Uterus (tissue), 4 donors: ENCODE measurements around the gene DOP1A. TPM values are rescaled to one million over a fixed set of nuclear protein-coding genes. Genes with fewer than 3 reads are reported as not detected.

Source experiments
- DNase-seq, 2 donors: peaks; one replicate each; pipeline ENCODE4 v3.0.0-alpha.2; 2019 to 2020
- H3K27ac ChIP-seq, 2 donors: fragments of 200-600 bp; sonication (generic); 1 replicate in 1 of 2; 2 replicates in 1 of 2; pipeline ENCODE4 v1.5.1; 2016 to 2018
- H3K27me3 ChIP-seq, 2 donors: fragments of 200-600 bp; sonication (generic); one replicate each; pipeline ENCODE4 v1.5.1; 2018 to 2019; ENCODE audit warnings: control low read depth in 1 of 2
- H3K36me3 ChIP-seq, 2 donors: fragments of 200-600 bp; sonication (generic); one replicate each; pipeline ENCODE4 v1.5.1; 2019; ENCODE audit warnings: control low read depth in 1 of 2
- H3K4me1 ChIP-seq, 2 donors: fragments of 200-600 bp; sonication (generic); one replicate each; pipeline ENCODE4 v1.5.1; 2018 to 2019; ENCODE audit warnings: control low read depth in 1 of 2
- H3K4me3 ChIP-seq, 2 donors: fragments of 200-600 bp; sonication (generic); 1 replicate in 1 of 2; 2 replicates in 1 of 2; pipeline ENCODE4 v1.5.1; 2018 to 2019; ENCODE audit warnings: mild to moderate bottlenecking in 1 of 2
- H3K9me3 ChIP-seq, 2 donors: fragments of 200-600 bp; sonication (generic); one replicate each; pipeline ENCODE4 v1.5.1; 2019; ENCODE audit warnings: control low read depth in 1 of 2
- POLR2A ChIP-seq, 2 donors: fragments of 450-650 bp; IDR thresholded peaks; one replicate each; pipeline ENCODE4 v1.6.1; 2016; ENCODE audit warnings: antibody characterized with exemption in 2 of 2, mild to moderate bottlenecking in 1 of 2, moderate library complexity in 1 of 2
- intact Hi-C: fragments of 100-400 bp; cut with DNase I; formaldehyde crosslinking; loops from one replicate; pipeline ENCODE4 v1.15.1; 2023; ENCODE audit warnings: low total_unique reads
- total RNA-seq, 4 donors: library from RNA; depleted of rRNA in 3 of 4; stranded (reverse); fragments of >200 nt in 3 of 4; gene quantifications; one replicate each; pipeline versions ENCODE4 v1.1.0 to v1.2.4, GENCODE V29; 2014 to 2023
- TF ChIP-seq, protein P1 (sequence below), 4 experiments: fragments of 200-600 bp in 2 of 4; fragments of 450-650 bp in 2 of 4; sonication (generic) in 2 of 4; IDR thresholded peaks; one replicate each; pipeline ENCODE4 v1.5.1; 2016 to 2019; ENCODE audit warnings: antibody characterized with exemption in 4 of 4, mild to moderate bottlenecking in 2 of 4, moderate library complexity in 1 of 4
- donor health status: DM: yes; HTN: yes; CAD: no.

DOP1A gene
- total RNA-seq, 4 donors from 2014 or later: 12.9 to 88.8 (median 31.7) TPM

DNA sequence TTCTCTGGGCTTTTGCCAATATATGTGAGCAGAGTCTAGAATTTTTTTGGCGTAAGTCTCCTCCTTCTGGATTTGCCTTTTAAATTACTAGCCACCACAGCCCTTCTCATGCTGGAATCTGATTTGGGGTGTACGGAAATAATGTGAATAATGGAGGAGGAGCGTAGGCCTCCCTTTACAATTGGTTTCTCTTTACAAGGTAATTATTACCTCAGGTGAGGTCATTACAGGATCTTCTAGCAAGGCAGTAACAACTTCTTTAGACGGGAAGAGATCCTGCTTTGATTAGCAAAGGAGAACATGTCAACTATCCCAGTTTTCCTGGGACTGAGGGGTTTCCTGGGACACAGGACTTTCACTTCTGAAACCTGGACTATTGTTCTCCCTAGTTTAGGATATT, 134.6 kb downstream of the DOP1A start:
- Histone ChIP-seq H3K4me1 (no peaks in the 10 kb centered on the region), H3K4me3 (no peak overlapping the region), H3K9me3 (no peaks in the 10 kb centered on the region), H3K36me3 (no peaks in the 10 kb centered on the region), H3K27ac (no peak overlapping the region), H3K27me3 (no peaks in the 10 kb centered on the region)
- TF ChIP-seq POLR2A (IDR thresholded peaks at IDR 0.05): no peak
- TF ChIP-seq, protein P1, sequence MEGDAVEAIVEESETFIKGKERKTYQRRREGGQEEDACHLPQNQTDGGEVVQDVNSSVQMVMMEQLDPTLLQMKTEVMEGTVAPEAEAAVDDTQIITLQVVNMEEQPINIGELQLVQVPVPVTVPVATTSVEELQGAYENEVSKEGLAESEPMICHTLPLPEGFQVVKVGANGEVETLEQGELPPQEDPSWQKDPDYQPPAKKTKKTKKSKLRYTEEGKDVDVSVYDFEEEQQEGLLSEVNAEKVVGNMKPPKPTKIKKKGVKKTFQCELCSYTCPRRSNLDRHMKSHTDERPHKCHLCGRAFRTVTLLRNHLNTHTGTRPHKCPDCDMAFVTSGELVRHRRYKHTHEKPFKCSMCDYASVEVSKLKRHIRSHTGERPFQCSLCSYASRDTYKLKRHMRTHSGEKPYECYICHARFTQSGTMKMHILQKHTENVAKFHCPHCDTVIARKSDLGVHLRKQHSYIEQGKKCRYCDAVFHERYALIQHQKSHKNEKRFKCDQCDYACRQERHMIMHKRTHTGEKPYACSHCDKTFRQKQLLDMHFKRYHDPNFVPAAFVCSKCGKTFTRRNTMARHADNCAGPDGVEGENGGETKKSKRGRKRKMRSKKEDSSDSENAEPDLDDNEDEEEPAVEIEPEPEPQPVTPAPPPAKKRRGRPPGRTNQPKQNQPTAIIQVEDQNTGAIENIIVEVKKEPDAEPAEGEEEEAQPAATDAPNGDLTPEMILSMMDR (IDR thresholded peaks at IDR 0.05): no peak
- DNase-seq: no peak
- intact Hi-C loops: loop anchor here (10.0 kb wide), 1 partner anchor 137 kb away; the partner anchor contains the start of genes DOP1A and UBE3D

DNA sequence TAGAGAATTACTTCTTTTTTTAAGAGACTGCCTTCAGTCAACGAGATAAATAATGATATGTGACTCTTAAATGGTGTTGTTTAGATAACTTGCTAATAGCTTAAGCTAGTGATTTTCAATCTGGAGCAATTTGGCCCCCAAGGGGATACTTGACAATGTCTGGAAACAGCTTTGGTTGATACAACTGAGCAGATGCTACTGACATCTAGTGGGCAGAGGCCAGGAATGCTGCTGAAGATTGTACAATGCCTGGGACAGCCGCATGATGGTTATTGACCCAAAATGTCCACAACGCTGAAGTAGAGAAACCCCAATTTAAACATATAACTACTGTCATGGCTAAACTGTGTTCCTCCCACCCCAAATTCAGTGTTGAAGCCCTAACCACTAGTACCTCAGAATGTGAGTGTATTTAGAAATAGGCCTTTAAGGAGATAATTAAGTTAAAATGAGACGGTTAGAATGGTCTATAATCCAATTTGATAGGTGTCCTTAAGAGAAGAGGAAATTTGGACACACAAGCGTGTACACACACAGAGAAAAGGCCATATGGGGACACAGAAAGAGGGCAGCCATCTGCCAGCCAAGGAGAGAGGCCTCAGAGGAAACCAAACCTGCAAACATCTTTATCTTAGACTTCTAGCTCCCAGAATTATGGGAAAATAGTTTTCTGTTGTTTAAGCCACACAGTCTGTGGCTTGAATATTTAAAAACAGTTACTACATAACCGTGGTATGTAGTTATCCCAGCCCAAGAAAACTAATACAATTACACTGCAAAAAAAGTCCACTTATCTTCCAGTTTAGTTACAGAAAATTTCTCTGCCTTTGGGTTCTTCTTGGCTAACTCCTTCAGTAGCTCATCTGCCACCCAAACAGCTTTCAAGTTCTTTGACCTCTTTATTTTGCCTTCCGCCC, 147.9 kb downstream of the DOP1A start:
- peak; percentile 53 to 59 for DNase-seq
- Histone ChIP-seq H3K27ac (no peak overlapping the region), H3K27me3 (no peaks in the 10 kb centered on the region), H3K36me3 (no peaks in the 10 kb centered on the region), H3K4me1 (no peaks in the 10 kb centered on the region), H3K4me3 (no peak overlapping the region), H3K9me3 (no peaks in the 10 kb centered on the region)
- intact Hi-C loops: no loop called here
- TF ChIP-seq POLR2A (IDR thresholded peaks at IDR 0.05): no peak
- TF ChIP-seq, protein P1 (IDR thresholded peaks at IDR 0.05): peak; percentile 51 to 76 (median 69)

DNA sequence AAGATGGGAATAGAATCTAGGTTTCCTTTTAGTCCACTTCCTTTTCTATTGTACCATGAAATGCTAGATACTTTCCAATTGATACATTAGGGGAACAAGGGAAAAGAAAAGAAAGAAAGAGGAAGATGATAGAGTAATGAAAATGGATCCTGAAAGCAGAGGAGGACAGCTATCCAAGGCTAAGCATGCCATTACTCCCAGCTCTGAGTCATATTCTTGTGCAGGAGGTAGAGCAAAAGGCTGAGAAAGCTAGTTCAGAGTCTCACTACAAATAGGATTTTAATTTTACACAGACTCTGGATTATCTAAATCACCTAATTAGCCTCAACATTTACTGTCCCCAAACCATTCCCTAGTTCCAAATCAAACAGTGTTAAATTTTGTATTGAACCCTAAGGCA, 149.3 kb downstream of the DOP1A start:
- no peak for TF ChIP-seq POLR2A (IDR thresholded peaks at IDR 0.05)
- TF ChIP-seq, protein P1 (IDR thresholded peaks at IDR 0.05): no peak
- no peak for DNase-seq
- H3K36me3 ChIP-seq: no peaks in the 10 kb centered on the region
- no peak overlapping the region for H3K4me3 ChIP-seq
- intact Hi-C loops: no loop called here
- H3K9me3 ChIP-seq: no peaks in the 10 kb centered on the region
- no peak overlapping the region for H3K27ac ChIP-seq
- no peaks in the 10 kb centered on the region for H3K27me3 ChIP-seq
- no peaks in the 10 kb centered on the region for H3K4me1 ChIP-seq

Other genes starting within 250 kb of the DOP1A start
- 10 to 100 TPM in 2 of 4 donors, 1 to 10 TPM in 2; 8.9 to 20.5 (median 13.1) TPM for gene UBE3D, start 1.8 kb upstream of the DOP1A start, total RNA-seq
- 100 to 1,000 TPM in 1 of 4 donors, 10 to 100 TPM in 3; 11.8 to 185 (median 60.9) TPM for gene PGM3, start 125.6 kb downstream of the DOP1A start, total RNA-seq
- gene RWDD2A, start 125.7 kb downstream of the DOP1A start, total RNA-seq: 1 to 10 TPM; 2.1 to 6.4 (median 4.2) TPM